Right lobe of liver (tissue), 4 donors: ENCODE results near the gene DNAJB6.

Source experiments
- POLR2A ChIP-seq: fragments of 450-650 bp; IDR thresholded peaks from one replicate; pipeline ENCODE4 v1.6.1; 2017; ENCODE audit warnings: antibody characterized with exemption, mild to moderate bottlenecking
- TF ChIP-seq, protein P1 (sequence below), 4 donors: fragments of 200-600 bp in 3 of 4; fragments of 450-650 bp in 1 of 4; IDR thresholded peaks; one replicate each; pipeline versions ENCODE4 v1.5.1 to v1.8.0; 2016 to 2022; ENCODE audit warnings: antibody characterized with exemption in 4 of 4, mild to moderate bottlenecking in 2 of 4
- donor health status: DM: no; HTN: no; CAD: no.
- donor health status: DM: no; HTN: no; CAD: no.
- donor health status: DM: no; HTN: yes; CAD: no.

DNA sequence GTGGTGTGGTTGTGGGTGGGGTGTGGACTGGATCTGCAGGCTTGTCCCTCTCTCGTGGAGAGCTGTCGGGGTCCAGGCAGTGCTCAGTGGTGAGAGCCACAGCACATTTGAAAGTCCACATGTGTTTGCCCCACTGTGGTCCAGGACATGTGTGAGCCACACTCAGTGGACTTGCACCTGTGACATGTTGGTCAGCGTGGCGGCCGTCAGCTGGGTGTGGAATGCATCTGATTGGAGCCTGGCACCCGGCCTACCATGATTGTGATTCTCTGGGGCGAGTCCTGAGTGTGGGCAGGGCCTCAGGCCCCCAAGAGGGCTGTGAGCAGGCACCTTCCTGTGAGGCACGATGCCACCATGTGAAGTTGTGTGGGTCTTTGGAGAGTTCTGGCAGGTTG is 77.9 kb downstream of the DNAJB6 start:
- TF ChIP-seq, protein P1, sequence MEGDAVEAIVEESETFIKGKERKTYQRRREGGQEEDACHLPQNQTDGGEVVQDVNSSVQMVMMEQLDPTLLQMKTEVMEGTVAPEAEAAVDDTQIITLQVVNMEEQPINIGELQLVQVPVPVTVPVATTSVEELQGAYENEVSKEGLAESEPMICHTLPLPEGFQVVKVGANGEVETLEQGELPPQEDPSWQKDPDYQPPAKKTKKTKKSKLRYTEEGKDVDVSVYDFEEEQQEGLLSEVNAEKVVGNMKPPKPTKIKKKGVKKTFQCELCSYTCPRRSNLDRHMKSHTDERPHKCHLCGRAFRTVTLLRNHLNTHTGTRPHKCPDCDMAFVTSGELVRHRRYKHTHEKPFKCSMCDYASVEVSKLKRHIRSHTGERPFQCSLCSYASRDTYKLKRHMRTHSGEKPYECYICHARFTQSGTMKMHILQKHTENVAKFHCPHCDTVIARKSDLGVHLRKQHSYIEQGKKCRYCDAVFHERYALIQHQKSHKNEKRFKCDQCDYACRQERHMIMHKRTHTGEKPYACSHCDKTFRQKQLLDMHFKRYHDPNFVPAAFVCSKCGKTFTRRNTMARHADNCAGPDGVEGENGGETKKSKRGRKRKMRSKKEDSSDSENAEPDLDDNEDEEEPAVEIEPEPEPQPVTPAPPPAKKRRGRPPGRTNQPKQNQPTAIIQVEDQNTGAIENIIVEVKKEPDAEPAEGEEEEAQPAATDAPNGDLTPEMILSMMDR (IDR thresholded peaks at IDR 0.05) = no peak
- TF ChIP-seq POLR2A = no peak
